ENCODE data around the gene ADAMTSL4.

The ADAMTSL4 gene

GRCh38 chr1:150548632-150549495 is at the start of gene ADAMTSL4:
Gene ADAMTSL4, plus strand, starts transcription at chr1:150549408. Its CDS starts 2,881 bp downstream, at chr1:150552289.
- peak; percentile 83 for ATAC-seq
- peak; percentile 18; the same call in 1 of the 2 replicates for TF ChIP-seq ZFP3 (CRISPR knock-in tag; IDR thresholded peaks at IDR 0.05)
- TF ChIP-seq RARB (CRISPR knock-in tag; IDR thresholded peaks at IDR 0.05): no peak

GRCh38 chr1:150505431-150505830 is 43.8 kb upstream of the ADAMTSL4 start:
- no peak for ATAC-seq
- TF ChIP-seq ZC3H10 (CRISPR knock-in tag; IDR thresholded peaks at IDR 0.05) (no peak), ZFP3 (CRISPR knock-in tag; IDR thresholded peaks at IDR 0.05) (no peak), TOX (CRISPR knock-in tag; IDR thresholded peaks at IDR 0.05; ENCODE audit: borderline replicate concordance) (no peak), ISL1 (CRISPR knock-in tag; IDR thresholded peaks at IDR 0.05) (no peak), SNAI2 (CRISPR knock-in tag; IDR thresholded peaks at IDR 0.05) (no peak), RARB (CRISPR knock-in tag; IDR thresholded peaks at IDR 0.05) (no peak), ZFP30 (CRISPR knock-in tag; IDR thresholded peaks at IDR 0.05) (no peak), ESRRG (CRISPR knock-in tag; IDR thresholded peaks at IDR 0.05) (no peak), OSR1 (CRISPR knock-in tag; IDR thresholded peaks at IDR 0.05) (no peak), CSRNP3 (CRISPR knock-in tag; IDR thresholded peaks at IDR 0.05) (no peak), ZNF565 (CRISPR knock-in tag; conservative IDR thresholded peaks at IDR 0.05; ENCODE audit: low read depth) (no peak), ARNTL (CRISPR knock-in tag; IDR thresholded peaks at IDR 0.05; ENCODE audit: borderline replicate concordance, low read depth) (no peak), BACH2 (CRISPR knock-in tag; IDR thresholded peaks at IDR 0.05; ENCODE audit: borderline replicate concordance) (no peak), GLIS3 (CRISPR knock-in tag; IDR thresholded peaks at IDR 0.05) (no peak), POU6F1 (CRISPR knock-in tag; IDR thresholded peaks at IDR 0.05; ENCODE audit: borderline replicate concordance, low read depth) (no peak), CSDC2 (CRISPR knock-in tag; IDR thresholded peaks at IDR 0.05) (no peak)

- TF ChIP-seq ZNF70 (CRISPR knock-in tag; IDR thresholded peaks at IDR 0.05) (no peak), CSRNP3 (CRISPR knock-in tag; IDR thresholded peaks at IDR 0.05) (no peak), OSR1 (CRISPR knock-in tag; IDR thresholded peaks at IDR 0.05) (no peak), ZNF565 (CRISPR knock-in tag; conservative IDR thresholded peaks at IDR 0.05; ENCODE audit: low read depth) (no peak), TSHZ2 (CRISPR knock-in tag; IDR thresholded peaks at IDR 0.05) (no peak), POU6F1 (CRISPR knock-in tag; IDR thresholded peaks at IDR 0.05; ENCODE audit: borderline replicate concordance, low read depth) (no peak), BACH2 (CRISPR knock-in tag; IDR thresholded peaks at IDR 0.05; ENCODE audit: borderline replicate concordance) (no peak), PPARA (CRISPR knock-in tag; IDR thresholded peaks at IDR 0.05; ENCODE audit: borderline replicate concordance) (no peak), RARB (CRISPR knock-in tag; IDR thresholded peaks at IDR 0.05) (no peak)
- ATAC-seq: peak; percentile 96
These were observed 41.0 kb upstream of the ADAMTSL4 start, which contains the start of gene ECM1 for GRCh38 chr1:150507912-150508864. Gene ECM1, plus strand, starts transcription at chr1:150508109. Its CDS starts 101 bp downstream, at chr1:150508210.

Data from SK-N-SH treated with all-trans-retinoic acid at 6 μM for 48 hours (cell line).